SU-DHL-6 (cell line): ENCODE measurements around the gene SH3BGRL.

ENCODE experiments used
- CTCF ChIP-seq: fragments of 200-600 bp; sonication (generic); IDR thresholded peaks from one replicate; pipeline ENCODE4 v1.5.1; 2017; ENCODE audit warnings: antibody characterized with exemption, mild to moderate bottlenecking, low read length, moderate library complexity; ENCODE audit not compliant: insufficient read depth, poor library complexity, severe bottlenecking
- EZH2phosphoT487 ChIP-seq: fragments of 200-600 bp; sonication (generic), shearing (Covaris generic); conservative IDR thresholded peaks from 2 replicates; pipeline ENCODE4 v1.6.1; 2018; ENCODE audit warnings: mild to moderate bottlenecking, antibody characterized with exemption, low read length, moderate library complexity, mixed read lengths

GRCh38 chrX:81337805-81338204, 135.9 kb downstream of the SH3BGRL start:
- TF ChIP-seq CTCF (no peak), EZH2phosphoT487 (no peak)
